ENCODE measurements around the gene SLC4A8. TPM values are rescaled to one million over a fixed set of nuclear protein-coding genes. Genes with fewer than 3 reads are reported as not detected.

SLC4A8 gene
- total and polyA plus RNA-seq, 2 donors (not counting 3 experiments of a cell fraction or from before 2014, with no cell fraction given), result 4.7 to 9.7 TPM

DNA sequence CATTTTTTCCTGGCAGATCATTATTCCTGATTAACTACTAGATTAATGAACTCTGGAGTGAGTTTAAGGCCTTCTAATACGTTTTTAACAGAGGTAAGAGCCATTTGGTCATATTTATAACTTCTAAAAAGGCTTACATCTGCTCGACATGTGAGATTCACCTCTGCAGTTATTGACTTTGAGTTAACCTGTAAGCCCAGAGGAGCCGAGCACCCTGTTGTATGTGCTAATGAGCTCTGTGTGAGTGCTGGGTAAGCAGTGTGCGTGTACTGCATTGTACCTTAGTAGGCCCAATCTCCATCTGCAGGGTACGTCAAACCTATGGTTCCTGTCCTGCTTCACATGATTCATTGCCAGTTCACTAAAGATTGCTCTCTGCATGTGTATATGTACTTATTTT is 18.9 kb downstream of the SLC4A8 start:
- no peaks in the 10 kb centered on the region for H3K27me3 ChIP-seq (ENCODE audit: control insufficient read depth in 2 of 2, insufficient read depth in 2 of 2, low read length in 2 of 2)
- TF ChIP-seq, protein P1, sequence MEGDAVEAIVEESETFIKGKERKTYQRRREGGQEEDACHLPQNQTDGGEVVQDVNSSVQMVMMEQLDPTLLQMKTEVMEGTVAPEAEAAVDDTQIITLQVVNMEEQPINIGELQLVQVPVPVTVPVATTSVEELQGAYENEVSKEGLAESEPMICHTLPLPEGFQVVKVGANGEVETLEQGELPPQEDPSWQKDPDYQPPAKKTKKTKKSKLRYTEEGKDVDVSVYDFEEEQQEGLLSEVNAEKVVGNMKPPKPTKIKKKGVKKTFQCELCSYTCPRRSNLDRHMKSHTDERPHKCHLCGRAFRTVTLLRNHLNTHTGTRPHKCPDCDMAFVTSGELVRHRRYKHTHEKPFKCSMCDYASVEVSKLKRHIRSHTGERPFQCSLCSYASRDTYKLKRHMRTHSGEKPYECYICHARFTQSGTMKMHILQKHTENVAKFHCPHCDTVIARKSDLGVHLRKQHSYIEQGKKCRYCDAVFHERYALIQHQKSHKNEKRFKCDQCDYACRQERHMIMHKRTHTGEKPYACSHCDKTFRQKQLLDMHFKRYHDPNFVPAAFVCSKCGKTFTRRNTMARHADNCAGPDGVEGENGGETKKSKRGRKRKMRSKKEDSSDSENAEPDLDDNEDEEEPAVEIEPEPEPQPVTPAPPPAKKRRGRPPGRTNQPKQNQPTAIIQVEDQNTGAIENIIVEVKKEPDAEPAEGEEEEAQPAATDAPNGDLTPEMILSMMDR (IDR thresholded peaks at IDR 0.05; ENCODE audit: extremely low read depth in 1 of 2, insufficient read depth in 1 of 2, low read depth in 1 of 2, low read length in 2 of 2), result no peak
- TF ChIP-seq EZH2 (IDR thresholded peaks at IDR 0.05; ENCODE audit: borderline replicate concordance, low read depth, low read length, severe bottlenecking) (no peak), GATA2 (IDR thresholded peaks at IDR 0.05; ENCODE audit: insufficient read depth, insufficient read length, low read depth, low read length) (no peak), POLR2AphosphoS5 (IDR thresholded peaks at IDR 0.05; ENCODE audit: insufficient read depth, low read depth, low read length) (no peak), MYC (IDR thresholded peaks at IDR 0.05; ENCODE audit: low read depth, low read length) (no peak)
- DNase-seq (ENCODE audit: low read depth, low spot score) (no peak), FAIRE-seq (no peak)
- no peak overlapping the region for H3K9ac ChIP-seq (replicated peaks; ENCODE audit: extremely low read depth, insufficient read depth, low read length)
- H3K9me1 ChIP-seq (replicated peaks; ENCODE audit: control insufficient read depth, extremely low read depth, insufficient read depth, low read length), result no peaks in the 10 kb centered on the region
- intact Hi-C loops (cut with micrococcal nuclease), result no loop called here
- H3K27ac ChIP-seq (ENCODE audit: insufficient read depth, low read depth, low read length), result no peak overlapping the region
- no peak overlapping the region for H3K4me3 ChIP-seq (replicated peaks in 1 of 3; ENCODE audit: insufficient read depth in 1 of 3, low read depth in 1 of 3, low read length in 3 of 3)
- no peaks in the 10 kb centered on the region for H3K36me3 ChIP-seq (ENCODE audit: control insufficient read depth in 2 of 2, extremely low read depth in 1 of 2, insufficient read depth in 2 of 2, low read length in 2 of 2)
- H3K79me2 ChIP-seq (ENCODE audit: control insufficient read depth, insufficient read depth, low read length), result no peaks in the 10 kb centered on the region
- no TSS peak for BruUV-seq (replicated peaks)
- H3K9me3 ChIP-seq (replicated peaks; ENCODE audit: control insufficient read depth, insufficient read depth, low read length), result no peaks in the 10 kb centered on the region
- H3K4me1 ChIP-seq (ENCODE audit: control insufficient read depth, extremely low read depth, insufficient read depth, low read length), result no peaks in the 10 kb centered on the region
- ChIA-PET CTCF (no interaction called here), POLR2A (no interaction called here)
- no peaks in the 10 kb centered on the region for H4K20me1 ChIP-seq (replicated peaks; ENCODE audit: control insufficient read depth, extremely low read depth, insufficient read depth, low read length)
- H3K4me2 ChIP-seq (ENCODE audit: insufficient read depth, low read length), result no peak overlapping the region
- H2AFZ ChIP-seq (ENCODE audit: low read depth, low read length), result no peak overlapping the region
- dilution Hi-C loops (cut with MboI; ENCODE audit: extremely low pct_ligation_motif_present, low sequenced_read_pairs), result no loop called here
